ENCODE results near the gene HNRNPA1.

- no peak for TF ChIP-seq CTCF (conservative IDR thresholded peaks at IDR 0.05; ENCODE audit: low read length)
- no peak for TF ChIP-seq EZH2phosphoT487 (IDR thresholded peaks at IDR 0.05; ENCODE audit: borderline replicate concordance)
Observed at GRCh38 chr12:54292931-54293241, 12.4 kb downstream of the HNRNPA1 start.
